GM12874 (cell line): ENCODE measurements around the gene LRRC56.

ENCODE experiments used
- TF ChIP-seq, protein P1 (sequence below): IDR thresholded peaks from 2 replicates; pipeline ENCODE4 v1.5.1; 2011; ENCODE audit warnings: low read depth, mild to moderate bottlenecking, control low read depth, low read length, moderate library complexity; ENCODE audit not compliant: insufficient read depth

LRRC56 gene

GRCh38 chr11:563812-564578, 26.7 kb downstream of the LRRC56 start:
- TF ChIP-seq, protein P1, sequence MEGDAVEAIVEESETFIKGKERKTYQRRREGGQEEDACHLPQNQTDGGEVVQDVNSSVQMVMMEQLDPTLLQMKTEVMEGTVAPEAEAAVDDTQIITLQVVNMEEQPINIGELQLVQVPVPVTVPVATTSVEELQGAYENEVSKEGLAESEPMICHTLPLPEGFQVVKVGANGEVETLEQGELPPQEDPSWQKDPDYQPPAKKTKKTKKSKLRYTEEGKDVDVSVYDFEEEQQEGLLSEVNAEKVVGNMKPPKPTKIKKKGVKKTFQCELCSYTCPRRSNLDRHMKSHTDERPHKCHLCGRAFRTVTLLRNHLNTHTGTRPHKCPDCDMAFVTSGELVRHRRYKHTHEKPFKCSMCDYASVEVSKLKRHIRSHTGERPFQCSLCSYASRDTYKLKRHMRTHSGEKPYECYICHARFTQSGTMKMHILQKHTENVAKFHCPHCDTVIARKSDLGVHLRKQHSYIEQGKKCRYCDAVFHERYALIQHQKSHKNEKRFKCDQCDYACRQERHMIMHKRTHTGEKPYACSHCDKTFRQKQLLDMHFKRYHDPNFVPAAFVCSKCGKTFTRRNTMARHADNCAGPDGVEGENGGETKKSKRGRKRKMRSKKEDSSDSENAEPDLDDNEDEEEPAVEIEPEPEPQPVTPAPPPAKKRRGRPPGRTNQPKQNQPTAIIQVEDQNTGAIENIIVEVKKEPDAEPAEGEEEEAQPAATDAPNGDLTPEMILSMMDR, result no peak

DNA sequence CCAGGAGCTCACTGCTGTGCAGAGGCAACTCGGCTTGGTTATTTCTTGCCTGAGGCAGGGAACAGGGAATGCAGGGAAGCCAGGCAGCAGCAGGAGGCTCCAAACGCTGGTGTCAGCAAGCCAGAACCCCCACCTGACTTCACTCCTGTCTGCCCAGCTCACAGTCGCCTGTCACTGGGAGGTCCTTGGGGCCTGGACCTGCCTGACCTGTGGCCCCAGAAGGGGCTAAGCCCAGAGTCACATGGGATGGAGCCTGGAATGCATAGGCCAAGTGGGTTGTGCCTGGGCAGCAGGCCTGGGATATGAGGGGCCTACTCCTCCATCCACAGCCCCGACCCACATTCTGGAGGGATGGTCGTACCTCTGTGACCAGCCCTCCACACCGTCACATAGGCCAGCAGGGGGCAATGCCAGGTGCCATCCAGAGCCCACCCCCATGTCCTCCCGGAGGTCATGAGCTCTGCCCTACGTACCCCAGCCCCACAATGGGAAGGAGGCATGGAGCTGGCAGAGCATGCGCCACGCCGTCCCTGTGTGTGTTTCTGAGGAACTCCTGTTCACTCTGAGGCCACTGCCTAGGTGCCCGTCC, 28.7 kb downstream of the LRRC56 start:
- TF ChIP-seq, protein P1, result no peak

- TF ChIP-seq, protein P1, result no peak
These were observed 29.8 kb downstream of the LRRC56 start for GRCh38 chr11:567011-567628.

GRCh38 chr11:567629-568292, 30.4 kb downstream of the LRRC56 start:
- TF ChIP-seq, protein P1, result no peak

DNA sequence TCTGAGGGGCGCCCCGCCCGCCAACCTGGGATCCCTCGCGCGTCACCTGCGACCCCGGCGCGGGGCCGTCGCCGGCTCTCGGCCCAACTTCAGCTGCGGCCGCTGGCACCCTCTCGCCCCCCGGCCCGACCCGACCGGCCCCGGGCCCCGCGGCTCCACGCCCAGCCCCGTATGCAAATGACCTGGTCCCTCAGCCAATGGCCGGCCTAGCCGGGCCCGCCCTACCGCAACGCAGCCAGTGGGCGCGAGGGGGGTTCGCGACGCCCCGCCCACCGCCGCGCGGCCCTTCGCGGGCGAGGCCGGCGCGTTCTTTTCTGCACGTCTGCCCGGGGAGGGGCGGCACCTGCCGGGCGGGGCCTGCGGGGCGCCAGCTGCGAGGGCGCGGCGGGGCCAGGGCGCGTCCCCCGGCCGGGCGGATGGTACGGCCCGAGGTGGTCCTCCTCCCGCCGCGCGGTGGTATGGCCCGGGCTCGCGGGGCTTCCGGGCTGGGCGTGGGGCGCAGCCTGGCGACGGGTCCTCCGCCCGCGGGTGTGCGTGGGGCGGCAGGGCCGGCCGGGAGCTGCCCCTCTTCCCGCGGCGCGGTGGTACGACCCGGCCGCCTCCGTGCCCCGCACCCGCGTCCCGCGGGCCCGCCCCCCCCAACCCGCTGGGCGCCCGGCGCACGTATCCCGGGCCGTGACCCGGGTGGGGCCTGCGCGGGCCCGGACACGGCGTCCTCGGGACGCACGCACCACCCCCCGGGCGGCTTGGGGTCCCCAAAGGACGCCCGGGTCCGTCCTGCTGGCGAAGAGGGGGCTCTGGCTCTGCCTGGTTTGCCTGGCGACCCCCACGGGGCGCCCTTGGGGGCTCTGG, 31.2 kb downstream of the LRRC56 start:
- TF ChIP-seq, protein P1, result no peak

- TF ChIP-seq, protein P1, result no peak
These were observed 32.0 kb downstream of the LRRC56 start for GRCh38 chr11:569158-569885.
